ENCODE measurements around the gene MPST.

MPST gene

DNA sequence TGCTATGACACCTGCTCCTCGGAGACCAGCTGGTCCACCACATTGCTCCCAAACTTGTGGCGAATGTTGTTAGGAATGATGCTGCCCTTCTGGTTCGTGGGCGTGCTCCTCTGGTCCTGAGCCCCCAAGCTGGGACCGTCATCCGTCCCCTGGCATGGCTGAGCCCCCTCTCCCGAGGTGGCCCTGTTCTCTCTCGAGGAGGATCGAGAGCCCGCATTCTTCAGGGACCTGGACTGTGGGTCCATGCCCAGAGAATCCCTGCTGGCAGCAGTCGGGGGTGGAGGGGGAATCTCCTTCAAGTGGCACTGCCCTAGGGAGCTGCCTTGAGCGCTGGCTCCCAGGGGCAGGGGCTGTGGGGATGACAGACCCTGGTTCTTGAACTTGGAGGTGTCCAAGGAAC lies 17.7 kb upstream of the MPST start:
- DNase-seq = no peak

DNA sequence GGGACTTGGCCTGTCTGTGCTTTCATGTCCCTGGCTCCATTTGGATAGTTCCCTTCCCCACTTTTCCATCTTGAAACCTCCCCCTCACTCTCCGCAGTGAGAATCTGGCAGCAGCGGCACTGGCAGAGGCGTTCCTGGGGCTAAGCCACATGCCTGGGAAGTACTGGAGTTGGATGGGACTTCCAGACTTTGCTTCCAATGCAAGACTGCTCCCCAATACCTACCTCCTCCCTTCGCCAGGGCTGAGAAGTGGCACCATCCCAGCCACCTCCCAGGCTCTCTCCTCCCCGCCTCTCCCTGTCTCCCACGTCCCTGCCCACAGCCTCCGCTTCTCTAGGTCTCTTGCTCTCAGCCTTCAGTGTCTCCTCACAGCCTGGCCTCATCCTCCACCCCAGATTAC lies 16.9 kb upstream of the MPST start:
- no peak for DNase-seq

- no peak for DNase-seq
Observed at GRCh38 chr22:37007651-37008050, 11.9 kb upstream of the MPST start.

DNA sequence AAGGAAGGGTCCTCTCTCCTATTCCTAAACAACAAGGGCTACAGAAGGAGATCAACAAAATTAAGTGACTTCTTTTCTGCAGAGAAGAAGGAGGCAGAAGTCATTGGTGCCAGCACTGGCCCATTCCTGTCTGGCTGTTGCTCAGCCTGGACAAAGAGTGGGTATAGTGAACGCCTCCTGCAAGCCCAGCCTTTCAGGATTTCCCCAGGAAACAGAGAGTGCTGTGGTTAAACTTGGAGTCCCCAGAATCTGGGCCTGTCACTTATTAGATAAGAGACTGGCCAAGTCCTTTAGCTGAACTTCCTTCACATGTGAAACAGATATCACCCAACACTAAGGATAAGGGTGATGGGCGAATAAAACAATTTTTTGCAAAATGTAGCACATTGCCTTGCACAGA lies 11.2 kb upstream of the MPST start:
- DNase-seq = no peak

DNA sequence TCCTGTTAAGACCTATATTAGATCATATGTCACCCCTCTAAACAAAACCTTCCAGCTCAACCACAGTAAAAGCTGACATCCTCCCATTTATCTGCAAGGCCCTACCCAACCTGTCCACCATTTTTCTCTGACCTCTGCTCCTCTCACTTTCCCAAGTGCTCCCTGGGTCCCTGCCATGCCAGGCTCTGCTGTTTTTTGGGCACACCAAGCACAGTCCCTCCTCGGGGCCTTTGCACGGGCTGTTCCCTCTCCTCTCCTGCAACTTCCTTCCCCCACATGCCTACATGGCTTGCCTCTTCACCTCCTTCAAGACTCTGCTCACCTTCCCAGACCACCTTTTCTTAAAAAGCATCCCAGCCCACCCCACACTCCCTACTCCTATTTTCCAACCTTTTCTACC lies 10.1 kb upstream of the MPST start:
- no peak for DNase-seq

DNA sequence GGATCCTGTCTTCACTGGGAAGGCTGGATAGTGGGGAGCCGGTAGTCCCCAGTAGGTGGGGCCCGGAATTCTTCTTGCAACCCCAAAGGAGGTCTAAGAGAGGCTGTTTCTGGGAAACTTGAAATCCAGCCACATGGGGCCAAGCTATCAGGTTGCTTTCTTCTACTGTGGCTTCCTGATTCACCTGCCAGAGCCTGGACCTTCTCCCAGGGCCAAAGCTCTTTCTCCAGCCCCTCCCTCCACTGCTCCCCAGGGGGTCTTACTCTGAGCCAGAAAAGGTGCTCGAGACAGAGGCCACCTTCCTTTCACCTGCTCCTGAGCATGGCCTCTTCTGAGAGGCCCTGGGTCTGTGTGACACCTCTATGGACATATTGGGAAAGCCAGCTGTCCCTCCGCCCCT lies 9.4 kb upstream of the MPST start:
- no peak for DNase-seq

DNA sequence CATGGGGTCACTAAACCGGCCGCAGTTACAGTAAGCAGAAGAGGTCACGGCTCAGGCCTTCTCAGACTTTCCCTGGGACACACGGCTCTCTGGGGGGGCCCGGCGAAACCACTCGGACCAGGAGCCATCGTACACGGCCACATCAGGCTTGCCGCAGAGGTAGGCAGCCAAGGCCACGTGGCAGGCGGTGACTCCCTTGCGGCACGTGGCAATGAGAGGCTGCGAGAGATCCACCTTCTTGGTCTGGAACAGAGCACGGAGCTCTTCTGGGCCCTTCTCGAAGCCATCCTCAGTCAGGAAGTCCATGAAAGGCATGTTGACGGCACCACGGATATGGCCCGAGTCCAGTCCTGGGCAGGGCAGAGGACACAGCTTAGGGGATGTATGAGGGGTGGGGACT lies 8.6 kb upstream of the MPST start:
- DNase-seq = no peak

- no peak for DNase-seq
Observed at GRCh38 chr22:37011472-37011871, 8.1 kb upstream of the MPST start.

DNA sequence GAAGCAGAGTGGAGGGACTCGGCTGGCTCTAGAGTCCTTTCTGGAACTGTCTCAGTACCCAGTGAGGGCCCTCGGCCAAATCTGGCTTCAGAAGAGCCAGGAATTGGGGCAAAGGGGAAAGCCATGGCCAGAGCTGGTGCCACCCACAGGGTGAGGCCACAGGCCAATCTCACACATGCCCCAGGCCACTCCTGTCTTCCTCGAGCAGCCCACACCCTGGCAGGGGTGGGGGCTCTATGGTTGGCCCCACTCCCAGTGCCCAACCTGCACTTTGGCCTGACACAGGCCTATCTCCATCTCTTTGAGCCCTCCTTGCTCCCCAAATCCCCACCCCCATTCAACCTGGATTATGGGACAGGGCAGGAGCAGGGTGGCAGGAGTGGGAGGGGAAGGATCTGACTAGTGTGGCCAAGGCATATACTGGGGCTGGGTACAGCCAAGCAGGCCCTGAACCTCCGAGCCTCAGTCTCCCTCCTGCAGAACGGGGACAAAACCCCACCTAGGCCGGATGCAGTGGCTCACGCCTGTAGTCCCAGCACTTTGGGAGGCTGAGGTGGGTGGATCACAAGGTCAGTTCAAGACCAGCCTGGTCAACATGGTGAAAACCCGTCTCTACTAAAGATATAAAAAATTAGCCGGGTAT lies 7.2 kb upstream of the MPST start:
- DNase-seq = no peak

DNA sequence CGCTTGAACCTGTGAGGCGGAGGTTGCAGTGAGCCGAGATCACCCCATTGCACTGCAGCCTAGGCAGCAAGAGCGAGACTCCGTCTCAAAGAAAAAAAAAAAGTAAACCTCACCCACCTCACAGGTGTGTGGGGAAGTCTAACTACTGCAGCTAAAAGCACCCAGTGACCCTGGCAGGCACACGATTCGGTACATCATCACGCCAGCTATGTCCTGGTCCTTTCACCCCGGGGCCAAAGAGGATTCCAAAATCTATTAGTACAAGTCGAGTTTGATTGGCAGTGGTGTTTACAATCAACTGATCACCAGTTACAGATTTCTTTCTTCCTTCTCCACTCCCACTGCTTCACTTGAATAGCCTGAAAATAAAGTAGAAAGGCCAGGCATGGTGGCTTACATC lies 6.6 kb upstream of the MPST start:
- no peak for DNase-seq

DNA sequence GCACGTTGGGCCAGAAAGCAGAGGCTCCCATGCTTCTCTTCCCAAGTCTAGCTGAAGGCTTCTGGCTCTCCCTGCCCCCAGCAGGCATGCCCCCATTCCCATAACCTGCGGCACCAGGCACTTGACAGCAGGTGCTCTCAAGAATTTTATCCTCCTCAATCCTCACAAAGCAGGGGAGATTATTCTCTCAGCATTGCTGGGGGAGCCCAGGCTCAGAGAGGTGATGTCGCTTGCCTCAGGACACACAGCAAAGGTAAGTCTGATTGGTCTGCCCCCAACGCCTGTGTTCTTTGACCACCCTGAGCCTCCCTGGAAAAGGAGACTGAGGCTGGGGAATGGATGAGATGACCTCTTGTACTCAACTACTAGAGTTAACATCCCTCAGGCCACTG lies 5.1 kb upstream of the MPST start:
- DNase-seq = no peak

GRCh38 chr22:37014835-37015586 lies 4.5 kb upstream of the MPST start:
- DNase-seq = no peak

DNA sequence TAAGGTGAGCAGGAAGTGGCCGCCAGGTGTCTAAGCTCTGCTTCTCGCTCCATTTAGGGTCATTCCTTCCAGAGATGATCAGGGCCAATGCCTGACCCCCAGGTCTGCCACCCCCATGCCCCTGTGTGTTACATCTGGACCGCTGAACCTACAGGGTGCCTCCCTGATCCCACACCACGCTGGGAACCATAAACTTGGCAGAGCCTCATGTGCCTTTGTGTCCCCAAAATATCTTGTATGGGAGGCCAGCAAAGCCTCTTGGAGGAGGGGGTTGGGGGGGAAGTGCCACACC lies 4.0 kb upstream of the MPST start:
- no peak for DNase-seq

GRCh38 chr22:37016134-37016910 lies 3.2 kb upstream of the MPST start:
- DNase-seq = no peak

GRCh38 chr22:37017356-37017755 lies 2.2 kb upstream of the MPST start:
- DNase-seq = no peak

DNA sequence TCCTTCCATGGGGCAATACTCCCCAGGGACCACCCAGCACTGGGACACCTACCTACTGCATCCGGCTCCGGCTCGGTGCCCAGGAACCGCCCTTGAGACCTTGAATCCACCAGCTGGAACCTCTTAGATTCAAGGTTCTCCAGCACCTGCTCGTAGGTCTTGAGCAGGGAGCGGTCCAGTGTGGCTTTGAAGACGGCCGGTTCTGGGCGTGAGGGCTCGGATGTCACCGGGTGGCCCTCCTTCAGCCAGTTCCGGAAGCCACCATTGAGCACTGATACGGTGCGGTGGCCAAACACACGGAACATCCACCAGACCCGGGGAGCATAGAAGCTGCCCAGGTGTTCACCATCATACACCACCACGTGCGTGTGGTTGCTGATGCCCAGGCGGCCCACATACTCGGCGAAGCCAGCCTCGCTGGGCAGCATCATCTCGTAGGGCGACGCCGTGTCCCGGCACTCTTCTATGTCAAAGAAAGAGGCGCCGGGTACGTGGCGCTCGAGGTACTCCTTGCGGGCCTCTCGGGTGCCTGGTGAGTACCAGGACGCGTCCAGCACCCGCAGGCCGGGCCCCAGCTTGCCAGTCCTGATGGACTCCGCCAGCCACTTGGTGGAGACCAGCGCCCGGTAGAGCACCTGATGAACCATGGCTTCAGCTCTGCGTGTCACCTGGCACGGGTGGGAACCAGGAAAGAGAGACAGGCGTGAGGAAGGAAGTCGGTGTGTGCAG lies 1.3 kb upstream of the MPST start:
- no peak for DNase-seq

GRCh38 chr22:37018815-37019308 lies 680 bp upstream of the MPST start:
- DNase-seq = no peak

- DNase-seq = no peak
Observed at GRCh38 chr22:37020192-37020479, 594 bp downstream of the MPST start.

DNA sequence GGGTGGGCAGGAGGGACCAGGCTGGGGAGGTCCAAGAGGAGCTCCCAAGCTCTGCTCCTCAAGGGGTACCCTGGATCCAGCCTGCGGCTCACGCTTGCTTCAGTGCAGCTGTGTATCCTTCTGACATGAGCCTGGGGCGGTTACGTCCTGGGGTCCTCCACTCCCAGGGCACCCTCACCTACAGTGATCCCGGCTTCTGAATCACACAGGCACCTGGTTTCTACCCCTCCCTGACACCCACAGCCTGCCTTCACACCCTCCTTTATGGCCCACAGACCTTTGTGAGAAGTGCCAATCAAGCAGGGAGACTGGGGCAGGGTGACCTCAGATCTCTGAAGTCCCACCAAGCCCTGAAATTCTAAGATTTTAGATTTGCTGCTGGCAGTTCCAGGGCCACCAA lies 1.5 kb downstream of the MPST start:
- no peak for DNase-seq

GRCh38 chr22:37021710-37022482 lies 2.4 kb downstream of the MPST start:
- DNase-seq = no peak

GRCh38 chr22:37022483-37023337 lies 3.2 kb downstream of the MPST start:
- DNase-seq = no peak

DNA sequence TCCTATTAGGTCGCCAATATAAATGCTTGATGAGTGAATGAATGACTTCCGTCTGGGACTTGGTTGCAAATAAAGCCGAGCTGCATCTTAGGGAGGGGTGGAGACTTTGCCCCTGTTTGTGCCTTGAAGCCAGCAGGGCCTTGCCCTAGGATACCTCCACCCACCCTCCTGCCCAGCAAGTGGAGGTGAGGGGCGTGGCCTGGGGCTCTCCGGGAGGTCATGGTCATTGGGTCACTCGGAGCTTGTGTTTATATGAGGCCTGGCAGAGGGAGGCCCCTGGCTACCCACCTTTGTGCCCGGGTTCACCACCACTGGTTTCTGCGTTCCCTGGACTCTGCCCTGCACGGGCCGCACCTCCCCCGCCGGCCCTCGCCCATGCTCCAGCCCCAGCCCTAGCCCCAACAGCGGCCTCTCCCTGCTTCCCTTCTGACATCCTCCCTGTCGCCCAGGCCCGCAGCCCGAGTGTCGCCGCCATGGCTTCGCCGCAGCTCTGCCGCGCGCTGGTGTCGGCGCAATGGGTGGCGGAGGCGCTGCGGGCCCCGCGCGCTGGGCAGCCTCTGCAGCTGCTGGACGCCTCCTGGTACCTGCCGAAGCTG lies 4.3 kb downstream of the MPST start:
- no peak for DNase-seq
